Mucosa of gallbladder (tissue), 1 donor: Measurements from ENCODE around the gene IFIT2. TPM values are rescaled to one million over a fixed set of nuclear protein-coding genes. Genes with fewer than 3 reads are reported as not detected.
"Not testable (repeated sequence)": the region's sequence is repeated elsewhere in the genome, so short reads cannot be mapped to it uniquely, and the experiment has no call there.

Experiments
- DNase-seq: peaks from one replicate; pipeline ENCODE4 v3.0.0-alpha.2; 2020; ENCODE audit warnings: low spot score
- total RNA-seq: library from RNA; stranded (reverse); gene quantifications from one replicate; pipeline ENCODE4 v1.2.1, GENCODE V29; 2021
- donor health status: DM: no; HTN: no; CAD: no.

IFIT2 gene, protein sequence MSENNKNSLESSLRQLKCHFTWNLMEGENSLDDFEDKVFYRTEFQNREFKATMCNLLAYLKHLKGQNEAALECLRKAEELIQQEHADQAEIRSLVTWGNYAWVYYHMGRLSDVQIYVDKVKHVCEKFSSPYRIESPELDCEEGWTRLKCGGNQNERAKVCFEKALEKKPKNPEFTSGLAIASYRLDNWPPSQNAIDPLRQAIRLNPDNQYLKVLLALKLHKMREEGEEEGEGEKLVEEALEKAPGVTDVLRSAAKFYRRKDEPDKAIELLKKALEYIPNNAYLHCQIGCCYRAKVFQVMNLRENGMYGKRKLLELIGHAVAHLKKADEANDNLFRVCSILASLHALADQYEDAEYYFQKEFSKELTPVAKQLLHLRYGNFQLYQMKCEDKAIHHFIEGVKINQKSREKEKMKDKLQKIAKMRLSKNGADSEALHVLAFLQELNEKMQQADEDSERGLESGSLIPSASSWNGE
- total RNA-seq = 11.8 TPM

GRCh38 chr10:89301721-89302445 lies at the start of gene IFIT2:
TSS of gene IFIT2 (plus strand) at chr10:89302046. CDS start at chr10:89302124, 78 bp downstream.
- DNase-seq = no peak

DNA sequence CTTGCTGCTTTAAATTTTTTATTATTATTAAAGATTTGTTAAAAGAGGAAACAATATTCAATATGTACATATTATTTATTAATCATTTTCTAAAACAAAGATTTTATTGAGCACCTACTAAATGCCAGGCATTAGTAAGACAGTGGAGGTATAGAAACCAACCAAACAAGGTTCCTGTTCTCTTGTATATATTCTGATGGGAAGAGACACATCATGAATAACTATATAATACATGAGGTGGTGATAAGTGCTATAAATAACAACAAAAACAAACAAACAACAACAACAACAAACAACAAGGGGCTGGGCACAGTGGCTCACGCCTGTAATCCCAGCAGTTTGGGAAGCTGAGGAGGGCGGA lies 49.6 kb upstream of the IFIT2 start:
- DNase-seq = no peak

GRCh38 chr10:89255091-89255579 lies 46.7 kb upstream of the IFIT2 start:
- DNase-seq = not testable (repeated sequence)

DNA sequence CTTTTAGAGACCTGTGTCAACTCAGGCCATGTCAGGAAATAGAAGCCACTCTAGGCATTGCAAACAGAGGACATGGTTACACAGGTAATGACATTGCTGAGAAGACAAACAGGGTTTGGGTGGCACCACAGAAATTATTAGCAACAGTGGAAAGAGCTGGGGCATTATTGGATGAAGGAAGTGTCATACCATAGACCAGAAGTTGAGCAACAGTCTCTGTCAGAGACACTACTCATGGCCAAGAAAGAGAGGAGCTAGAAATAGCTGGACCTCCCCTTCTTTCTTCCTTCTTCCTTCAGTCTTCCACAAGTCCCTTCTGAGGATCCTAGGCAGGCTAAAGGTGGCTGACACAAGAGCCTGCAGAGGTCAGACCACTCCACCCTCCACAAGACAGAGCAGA lies 46.1 kb upstream of the IFIT2 start:
- DNase-seq = no peak

DNA sequence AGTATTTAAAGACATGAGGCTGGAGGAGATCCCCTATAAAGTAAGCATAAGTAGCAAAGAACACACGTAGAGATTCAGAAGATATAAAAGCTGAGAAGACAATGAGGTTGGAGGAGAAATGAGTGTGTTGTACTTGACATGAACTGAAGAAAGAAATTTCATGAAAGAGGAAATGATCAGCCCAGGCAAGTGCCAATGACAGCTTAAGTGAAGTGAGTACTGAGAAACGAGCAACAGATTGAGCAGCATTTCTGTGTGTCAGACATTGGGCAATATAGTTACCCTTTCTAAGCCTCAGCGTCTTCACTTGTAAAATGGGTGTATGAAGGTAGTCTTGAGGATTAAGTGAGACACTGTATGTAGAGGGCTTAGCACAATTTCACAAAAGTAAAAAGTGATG lies 45.5 kb upstream of the IFIT2 start:
- no peak for DNase-seq

DNA sequence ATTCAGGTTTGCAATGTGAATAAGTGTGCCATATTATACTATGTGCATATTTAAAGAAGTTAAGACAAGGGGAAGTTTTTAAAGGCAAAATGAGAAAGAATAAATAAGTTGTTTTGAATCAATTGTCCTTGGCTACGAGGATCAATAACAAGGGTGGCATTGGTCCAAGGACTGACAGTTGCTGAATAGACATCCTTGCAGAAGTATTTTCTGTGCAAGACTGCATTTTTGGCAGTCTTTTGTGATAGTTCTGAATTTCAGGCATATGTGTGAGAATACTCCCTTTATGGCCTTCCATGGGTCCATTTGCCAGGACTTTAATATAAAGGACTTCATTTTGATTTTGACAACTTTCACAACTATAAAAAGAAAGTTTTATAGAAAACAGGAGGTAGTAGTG lies 44.9 kb upstream of the IFIT2 start:
- DNase-seq = no peak

- DNase-seq = no peak
Measured at GRCh38 chr10:89257581-89257980, 44.3 kb upstream of the IFIT2 start.

DNA sequence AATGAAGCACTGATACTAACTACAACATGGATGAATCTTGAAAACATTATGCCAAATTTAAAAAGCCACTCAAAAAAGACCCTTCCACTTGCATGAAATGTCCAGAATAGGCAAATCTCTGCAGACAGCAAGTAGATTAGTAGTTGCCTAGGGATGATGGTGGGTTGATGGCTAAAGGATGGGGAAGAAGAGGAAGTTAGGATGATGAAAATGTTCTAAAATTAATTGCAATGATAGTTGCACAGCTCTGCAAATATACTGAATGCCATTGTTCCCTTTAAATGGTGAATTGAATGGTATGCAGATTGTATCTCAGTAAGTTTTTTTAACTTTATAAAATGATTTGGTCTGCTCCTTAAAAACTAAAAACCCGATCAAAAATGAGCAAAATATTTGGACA lies 43.0 kb upstream of the IFIT2 start:
- no peak for DNase-seq

DNA sequence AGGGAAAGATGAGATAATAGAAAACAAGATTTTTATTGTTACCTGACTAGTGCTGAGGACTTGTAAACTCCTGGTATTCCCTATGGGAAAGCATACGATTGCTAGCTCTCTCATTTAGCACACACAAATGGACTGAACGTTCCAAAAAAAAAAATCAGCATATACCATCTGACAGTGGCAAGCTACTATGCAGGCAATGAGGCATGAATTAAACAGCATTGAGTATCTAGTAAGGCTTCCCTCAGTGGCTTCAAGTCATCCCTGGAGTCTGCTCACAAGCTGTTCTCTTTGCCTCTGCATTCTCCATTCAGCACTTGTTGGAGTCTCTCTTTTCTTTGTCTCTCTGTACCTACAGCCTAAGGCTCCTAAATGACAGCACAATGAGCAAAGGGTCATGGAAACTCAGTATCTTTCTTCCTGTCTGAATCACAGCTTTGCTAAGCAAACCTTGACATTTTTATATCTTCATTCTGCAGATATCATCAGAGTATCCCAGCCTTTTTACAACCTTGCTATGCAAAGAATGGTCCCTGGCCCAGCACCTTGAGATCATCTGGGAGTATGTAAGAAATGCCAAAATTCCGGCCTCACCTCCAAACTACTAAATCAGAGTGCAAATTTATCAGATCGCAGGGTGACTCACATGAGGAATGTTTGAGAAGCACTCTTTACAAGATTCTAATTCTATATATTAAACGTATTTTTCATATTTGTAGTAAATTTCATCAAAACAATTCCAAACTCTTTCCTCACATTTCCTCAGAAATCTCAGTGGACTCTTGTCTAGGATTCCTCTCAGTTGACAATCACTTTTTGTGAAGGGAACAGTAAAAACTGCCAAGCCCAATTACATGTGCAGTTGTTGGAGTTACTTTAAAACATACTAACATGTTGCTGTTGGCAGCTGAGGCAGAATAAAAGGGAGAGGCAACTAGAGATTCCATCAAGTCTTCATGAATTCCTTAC lies 39.5 kb upstream of the IFIT2 start:
- no peak for DNase-seq

GRCh38 chr10:89263091-89263490 lies 38.8 kb upstream of the IFIT2 start:
- no peak for DNase-seq

DNA sequence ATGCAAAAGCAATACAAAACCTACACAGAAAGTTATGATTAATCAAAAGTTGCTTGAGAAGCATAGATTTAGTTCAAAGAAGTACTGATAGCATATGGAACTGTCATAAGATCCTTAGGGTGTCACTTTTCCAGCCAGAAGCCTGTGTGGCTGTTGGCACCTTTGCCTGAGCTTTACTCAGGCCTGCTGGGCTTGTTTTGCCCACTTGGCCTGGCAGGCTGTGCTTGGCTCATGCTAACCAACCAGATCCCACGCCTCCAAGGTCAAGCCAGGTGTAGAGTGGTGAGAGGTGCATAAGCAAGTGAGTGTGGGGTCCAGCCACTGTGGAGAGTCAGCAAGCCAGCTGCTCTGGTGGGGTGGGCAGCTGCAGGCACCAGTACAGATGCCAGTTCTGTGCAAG lies 38.3 kb upstream of the IFIT2 start:
- no peak for DNase-seq

GRCh38 chr10:89266721-89267453 lies 35.0 kb upstream of the IFIT2 start:
- DNase-seq = no peak

GRCh38 chr10:89269433-89270152 lies 32.3 kb upstream of the IFIT2 start:
- DNase-seq = no peak

DNA sequence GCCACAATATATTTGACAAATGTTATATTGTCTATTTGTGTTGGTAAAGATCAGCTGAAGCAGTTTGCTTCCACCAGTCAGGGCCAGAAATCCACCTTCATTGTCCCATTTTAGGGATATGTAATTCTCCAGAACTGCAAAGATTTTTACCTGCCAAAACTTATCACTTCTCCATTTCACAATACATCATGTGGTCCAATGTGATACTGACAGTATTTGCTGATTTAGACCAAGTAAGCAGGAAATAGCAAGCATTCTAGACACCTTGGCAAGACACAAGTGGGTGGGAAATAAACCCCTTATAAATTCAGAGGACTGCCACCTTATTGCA lies 31.7 kb upstream of the IFIT2 start:
- no peak for DNase-seq

GRCh38 chr10:89271532-89271931 lies 30.3 kb upstream of the IFIT2 start:
- DNase-seq = no peak

GRCh38 chr10:89273680-89274079 lies 28.2 kb upstream of the IFIT2 start:
- DNase-seq = no peak

- no peak for DNase-seq
Measured at GRCh38 chr10:89274928-89275327, 26.9 kb upstream of the IFIT2 start.

GRCh38 chr10:89275383-89275782 lies 26.5 kb upstream of the IFIT2 start:
- DNase-seq = no peak

GRCh38 chr10:89278034-89278535 lies 23.8 kb upstream of the IFIT2 start:
- peak; percentile 85 for DNase-seq

- no peak for DNase-seq
Measured at GRCh38 chr10:89278900-89279392, 22.9 kb upstream of the IFIT2 start.
